Measurements from ENCODE around the gene GYPC.

Gene GYPC

GRCh38 chr2:126650994-126651393 lies 5.0 kb upstream of the GYPC start:
- DNase-seq (ENCODE audit: low read depth): no peak

GRCh38 chr2:126652323-126652891 lies 3.6 kb upstream of the GYPC start:
- DNase-seq (ENCODE audit: low read depth): no peak

GRCh38 chr2:126653109-126653508 lies 2.8 kb upstream of the GYPC start:
- DNase-seq (ENCODE audit: low read depth): no peak

GRCh38 chr2:126653761-126654160 lies 2.2 kb upstream of the GYPC start:
- no peak for DNase-seq (ENCODE audit: low read depth)

- DNase-seq (ENCODE audit: low read depth): no peak
Measured at GRCh38 chr2:126655051-126655450, 907 bp upstream of the GYPC start.

- no peak for DNase-seq (ENCODE audit: low read depth)
Measured at GRCh38 chr2:126656431-126657147, 631 bp downstream of the GYPC start.

GRCh38 chr2:126657148-126657635 lies 1.2 kb downstream of the GYPC start:
- peak; percentile 81 for DNase-seq (ENCODE audit: low read depth)

GRCh38 chr2:126657636-126658318 lies 1.8 kb downstream of the GYPC start:
- peak; percentile 96 for DNase-seq (ENCODE audit: low read depth)

- no peak for DNase-seq (ENCODE audit: low read depth)
Measured at GRCh38 chr2:126658319-126658904, 2.5 kb downstream of the GYPC start.

- peak; percentile 42 for DNase-seq (ENCODE audit: low read depth)
Measured at GRCh38 chr2:126658905-126659561, 3.1 kb downstream of the GYPC start.

GRCh38 chr2:126659562-126660467 lies 3.9 kb downstream of the GYPC start:
- DNase-seq (ENCODE audit: low read depth): no peak

GRCh38 chr2:126660971-126661370 lies 5.0 kb downstream of the GYPC start:
- no peak for DNase-seq (ENCODE audit: low read depth)

- no peak for DNase-seq (ENCODE audit: low read depth)
Measured at GRCh38 chr2:126661702-126662500, 5.9 kb downstream of the GYPC start.

GRCh38 chr2:126662621-126663020 lies 6.7 kb downstream of the GYPC start:
- DNase-seq (ENCODE audit: low read depth): no peak

- no peak for DNase-seq (ENCODE audit: low read depth)
Measured at GRCh38 chr2:126663184-126663963, 7.4 kb downstream of the GYPC start.

- no peak for DNase-seq (ENCODE audit: low read depth)
Measured at GRCh38 chr2:126664234-126664633, 8.3 kb downstream of the GYPC start.

GRCh38 chr2:126664639-126665038 lies 8.7 kb downstream of the GYPC start:
- no peak for DNase-seq (ENCODE audit: low read depth)

- no peak for DNase-seq (ENCODE audit: low read depth)
Measured at GRCh38 chr2:126665483-126665882, 9.5 kb downstream of the GYPC start.

- no peak for DNase-seq (ENCODE audit: low read depth)
Measured at GRCh38 chr2:126668254-126668653, 12.3 kb downstream of the GYPC start.

- no peak for DNase-seq (ENCODE audit: low read depth)
Measured at GRCh38 chr2:126669772-126670171, 13.8 kb downstream of the GYPC start.
